Astrocyte of the cerebellum (primary cell): ENCODE results near the gene ZNF213.

Experiments
- DNase-seq: peaks from one replicate; pipeline ENCODE4 v3.0.0-alpha.2; 2011; ENCODE audit warnings: low read depth
- H3K4me3 ChIP-seq: 2 replicates; pipeline ENCODE4 v1.5.1; 2011; ENCODE audit warnings: mild to moderate bottlenecking, low read depth, low read length, moderate library complexity
- CTCF ChIP-seq: IDR thresholded peaks from 2 replicates; pipeline ENCODE4 v1.5.1; 2012; ENCODE audit warnings: low read length, low read depth, moderate library complexity, mild to moderate bottlenecking; ENCODE audit errors: missing control alignments
- in situ Hi-C: cut with HindIII; loops from 2 replicates; pipeline ENCODE4 v1.10.0; 2017; ENCODE audit warnings: low sequenced_read_pairs

The ZNF213 gene

GRCh38 chr16:3170440-3171180 is 35.8 kb downstream of the ZNF213 start:
- no peak for DNase-seq
- in situ Hi-C loops: no loop called here
- no peak overlapping the region for H3K4me3 ChIP-seq
- no peak for TF ChIP-seq CTCF

GRCh38 chr16:3171181-3171854 is 36.5 kb downstream of the ZNF213 start:
- no peak for TF ChIP-seq CTCF
- in situ Hi-C loops: no loop called here
- no peak for DNase-seq
- no peak overlapping the region for H3K4me3 ChIP-seq

- no peak for TF ChIP-seq CTCF
- no peak overlapping the region for H3K4me3 ChIP-seq
- in situ Hi-C loops: no loop called here
- no peak for DNase-seq
Measured at GRCh38 chr16:3171855-3172593, 37.2 kb downstream of the ZNF213 start.

GRCh38 chr16:3173892-3174617 is 39.2 kb downstream of the ZNF213 start:
- no peak overlapping the region for H3K4me3 ChIP-seq
- TF ChIP-seq CTCF: peak; percentile 46
- DNase-seq: no peak
- in situ Hi-C loops: no loop called here

GRCh38 chr16:3174618-3175148 is 39.9 kb downstream of the ZNF213 start:
- TF ChIP-seq CTCF: no peak
- no peak overlapping the region for H3K4me3 ChIP-seq
- DNase-seq: no peak
- in situ Hi-C loops: no loop called here
